SK-MEL-5 (cell line): ENCODE measurements around the gene PLXDC1. TPM values are rescaled to one million over a fixed set of nuclear protein-coding genes. Genes with fewer than 3 reads are reported as not detected.
"Not testable (repeated sequence)": the region's sequence is repeated elsewhere in the genome, so short reads cannot be mapped to it uniquely, and the experiment has no call there.

Source experiments
- DNase-seq: peaks from one replicate; pipeline ENCODE4 v3.0.0-alpha.2; 2016; ENCODE audit warnings: low read depth, low spot score
- in situ Hi-C: cut with HindIII; loops from 2 replicates; pipeline ENCODE4 v1.10.0; 2016; ENCODE audit warnings: low sequenced_read_pairs, high pct_unique_total_duplicates, low pct_unique_long_range_greater_than_20kb
- small RNA-seq, 2 experiments: library from RNA; depleted of rRNA; stranded (forward); fragments of <200 nt; gene quantifications; one replicate each; pipeline ENCODE3, GENCODE V24; 2014
- total RNA-seq: library from RNA; depleted of rRNA; stranded (reverse); fragments of >200 nt; shearing (Covaris generic); gene quantifications from 2 replicates; pipeline ENCODE4 v1.2.3, GENCODE V29; 2014; rRNA removed

Gene PLXDC1
- total RNA-seq, 1 experiment from 2014 or later: 0.48 TPM

- in situ Hi-C loops, DNase-seq: not testable (repeated sequence)
Measured at GRCh38 chr17:39020037-39020436, 131.4 kb downstream of the PLXDC1 start.

- in situ Hi-C loops: no loop called here
- no peak for DNase-seq
Measured at GRCh38 chr17:39018267-39019134, 132.9 kb downstream of the PLXDC1 start.

DNA sequence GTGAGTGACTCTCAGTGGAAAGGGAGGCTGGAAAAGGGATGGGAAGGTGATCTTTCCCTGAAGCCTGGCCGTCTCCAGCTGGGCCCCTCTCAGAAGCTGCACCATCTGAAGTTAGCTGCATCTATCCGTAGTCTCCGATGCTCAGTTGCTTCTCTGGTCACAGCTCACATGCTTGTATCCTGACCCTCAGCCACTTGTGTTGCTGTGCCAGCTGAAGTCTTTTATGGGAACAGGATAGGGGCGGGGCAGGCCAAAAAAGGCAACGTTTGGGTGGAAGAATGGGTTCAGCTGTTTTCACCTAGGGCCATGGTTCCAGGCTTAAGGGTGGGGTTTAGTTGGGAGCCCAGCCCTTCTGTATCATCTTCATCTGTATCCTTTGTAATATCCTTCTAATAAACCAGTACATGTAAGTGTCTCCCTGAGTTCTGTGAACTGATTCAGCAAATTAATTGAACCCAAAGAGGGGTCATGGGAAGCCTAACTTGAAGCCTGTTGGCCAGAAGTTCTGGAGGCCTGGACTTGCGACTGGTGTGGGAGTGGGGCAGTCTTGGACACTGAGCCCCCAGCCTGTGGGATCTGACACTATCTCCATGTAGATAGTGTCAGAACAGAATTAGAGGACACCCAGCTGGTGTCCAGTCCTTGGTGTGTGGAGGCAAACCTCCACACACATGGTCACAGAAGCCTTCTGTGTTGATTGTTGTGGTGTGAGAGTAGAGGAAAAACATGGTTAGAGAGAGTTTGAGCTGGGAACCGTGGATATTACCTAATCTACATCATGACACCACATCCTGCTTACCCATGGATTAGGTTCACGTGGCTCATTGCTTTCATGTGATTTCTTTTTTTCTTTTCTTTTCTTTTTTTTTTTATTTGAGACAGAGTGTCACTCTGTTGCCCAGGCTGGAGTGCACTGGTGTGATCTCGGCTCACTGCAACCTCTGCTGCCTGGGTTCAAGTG, 135.0 kb downstream of the PLXDC1 start:
- DNase-seq: peak; percentile 19
- in situ Hi-C loops: no loop called here

- no peak for DNase-seq
- in situ Hi-C loops: no loop called here
Measured at GRCh38 chr17:39015546-39015935, 135.9 kb downstream of the PLXDC1 start.

DNA sequence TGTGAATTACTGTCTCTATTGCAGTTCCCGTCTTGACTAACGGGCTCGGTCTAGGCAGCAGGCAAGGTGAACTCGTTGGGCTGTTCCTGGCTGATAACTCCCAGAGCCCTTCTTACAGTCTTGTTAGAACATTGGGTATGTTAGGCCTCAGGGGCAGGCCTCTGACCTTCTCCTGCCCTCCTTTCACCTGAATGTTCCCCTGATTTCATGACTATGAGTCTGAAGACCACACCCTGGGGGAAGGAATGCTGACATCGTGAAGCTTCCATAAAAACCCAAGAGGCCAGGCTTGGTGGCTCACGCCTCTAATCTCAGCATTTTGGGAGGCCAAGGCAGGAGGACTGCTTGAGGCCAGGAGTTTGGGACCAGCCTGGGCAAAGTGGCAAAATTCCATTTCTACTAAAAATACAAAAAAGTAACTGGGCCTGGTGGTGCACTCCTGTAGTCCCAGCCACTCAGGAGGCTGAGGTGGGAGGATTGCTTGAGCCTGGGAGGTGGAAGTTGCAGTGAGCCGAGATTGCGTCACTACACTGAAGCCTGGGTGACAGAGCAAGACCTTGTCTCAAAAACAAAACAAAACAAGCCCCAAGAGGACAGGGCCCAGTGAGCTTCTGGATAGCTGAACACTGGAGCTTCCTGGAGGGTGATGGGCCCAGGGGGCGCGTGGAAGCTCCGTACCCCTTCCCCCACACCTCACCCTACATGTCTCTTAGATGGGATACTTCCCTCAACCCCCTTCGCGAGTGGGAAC, 136.5 kb downstream of the PLXDC1 start:
- DNase-seq: no peak
- in situ Hi-C loops: no loop called here

GRCh38 chr17:39014044-39014794, 137.2 kb downstream of the PLXDC1 start:
- no peak for DNase-seq
- in situ Hi-C loops: no loop called here

Small RNA genes lying within 50 kb of the gene (small RNA-seq; reads per million reads assigned to genes)
- gene AC091178.1: 0 reads per million in 2 experiments

Other genes starting within 250 kb of the PLXDC1 start
- not detected in 2 replicates for gene FBXO47, start 184.2 kb downstream of the PLXDC1 start, total RNA-seq
- gene ARL5C, start 14.5 kb upstream of the PLXDC1 start, total RNA-seq: not detected in 2 replicates
- gene CACNB1, start 46.0 kb upstream of the PLXDC1 start, total RNA-seq: 0.72 and 0.74 TPM in 2 replicates
- 4,194 and 4,277 TPM in 2 replicates for gene RPL19, start 48.6 kb upstream of the PLXDC1 start, total RNA-seq
- gene STAC2, start 74.3 kb upstream of the PLXDC1 start, total RNA-seq: not detected in 2 replicates
- gene FBXL20, start 250.0 kb upstream of the PLXDC1 start, total RNA-seq: 8.0 and 9.8 TPM in 2 replicates